ENCODE results near the gene SCAF4.
"Not testable (repeated sequence)": the region's sequence is repeated elsewhere in the genome, so short reads cannot be mapped to it uniquely, and the experiment has no call there.

Gene SCAF4

DNA sequence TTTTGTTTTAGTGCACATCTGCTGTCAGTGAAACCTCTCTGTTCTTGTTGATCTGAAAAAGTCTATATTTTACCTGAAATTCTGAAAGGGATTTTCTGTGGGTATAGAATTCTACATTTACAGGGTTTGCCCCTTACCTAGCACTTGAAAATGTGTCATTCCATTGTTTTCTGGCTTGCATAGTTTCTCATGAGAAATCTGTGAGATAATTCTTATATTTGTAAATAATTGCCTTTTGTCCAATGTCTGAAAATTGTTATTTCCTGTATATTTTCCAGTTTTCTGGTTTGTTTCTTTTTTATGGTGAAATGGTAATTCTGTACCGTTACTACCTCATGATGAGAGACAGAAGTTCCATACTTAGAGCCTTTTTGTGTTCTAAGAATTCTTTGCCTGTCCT lies 11.8 kb upstream of the SCAF4 start:
- DNase-seq (ENCODE audit: extremely low read depth, low read depth) = no peak
- H3K4me3 ChIP-seq (replicated peaks; ENCODE audit: low read depth, low read length) = no peak overlapping the region
- TF ChIP-seq, protein P1, sequence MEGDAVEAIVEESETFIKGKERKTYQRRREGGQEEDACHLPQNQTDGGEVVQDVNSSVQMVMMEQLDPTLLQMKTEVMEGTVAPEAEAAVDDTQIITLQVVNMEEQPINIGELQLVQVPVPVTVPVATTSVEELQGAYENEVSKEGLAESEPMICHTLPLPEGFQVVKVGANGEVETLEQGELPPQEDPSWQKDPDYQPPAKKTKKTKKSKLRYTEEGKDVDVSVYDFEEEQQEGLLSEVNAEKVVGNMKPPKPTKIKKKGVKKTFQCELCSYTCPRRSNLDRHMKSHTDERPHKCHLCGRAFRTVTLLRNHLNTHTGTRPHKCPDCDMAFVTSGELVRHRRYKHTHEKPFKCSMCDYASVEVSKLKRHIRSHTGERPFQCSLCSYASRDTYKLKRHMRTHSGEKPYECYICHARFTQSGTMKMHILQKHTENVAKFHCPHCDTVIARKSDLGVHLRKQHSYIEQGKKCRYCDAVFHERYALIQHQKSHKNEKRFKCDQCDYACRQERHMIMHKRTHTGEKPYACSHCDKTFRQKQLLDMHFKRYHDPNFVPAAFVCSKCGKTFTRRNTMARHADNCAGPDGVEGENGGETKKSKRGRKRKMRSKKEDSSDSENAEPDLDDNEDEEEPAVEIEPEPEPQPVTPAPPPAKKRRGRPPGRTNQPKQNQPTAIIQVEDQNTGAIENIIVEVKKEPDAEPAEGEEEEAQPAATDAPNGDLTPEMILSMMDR (IDR thresholded peaks at IDR 0.05; ENCODE audit: low read depth, low read length, missing control alignments) = no peak

DNA sequence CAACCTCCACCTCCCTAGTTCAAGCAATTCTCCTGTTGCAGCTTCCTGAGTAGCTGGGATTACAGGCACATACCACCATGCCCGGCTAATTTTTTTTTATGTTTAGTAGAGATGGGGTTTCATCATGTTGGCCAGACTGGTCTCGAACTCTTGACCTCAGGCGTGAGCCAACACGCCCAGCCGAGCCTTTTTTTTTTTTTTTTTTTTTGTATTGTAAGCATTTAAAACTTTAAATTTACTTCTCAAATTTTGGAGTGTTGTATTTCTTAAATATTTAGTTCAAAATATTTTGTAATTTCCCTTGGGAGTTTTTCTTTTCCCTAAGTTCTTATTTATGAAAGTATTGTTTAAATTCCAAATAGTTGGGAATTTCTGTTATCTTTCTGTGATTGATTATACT lies 9.2 kb upstream of the SCAF4 start:
- no peak overlapping the region for H3K4me3 ChIP-seq (replicated peaks; ENCODE audit: low read depth, low read length)
- TF ChIP-seq, protein P1 (IDR thresholded peaks at IDR 0.05; ENCODE audit: low read depth, low read length, missing control alignments) = no peak
- no peak for DNase-seq (ENCODE audit: extremely low read depth, low read depth)

DNA sequence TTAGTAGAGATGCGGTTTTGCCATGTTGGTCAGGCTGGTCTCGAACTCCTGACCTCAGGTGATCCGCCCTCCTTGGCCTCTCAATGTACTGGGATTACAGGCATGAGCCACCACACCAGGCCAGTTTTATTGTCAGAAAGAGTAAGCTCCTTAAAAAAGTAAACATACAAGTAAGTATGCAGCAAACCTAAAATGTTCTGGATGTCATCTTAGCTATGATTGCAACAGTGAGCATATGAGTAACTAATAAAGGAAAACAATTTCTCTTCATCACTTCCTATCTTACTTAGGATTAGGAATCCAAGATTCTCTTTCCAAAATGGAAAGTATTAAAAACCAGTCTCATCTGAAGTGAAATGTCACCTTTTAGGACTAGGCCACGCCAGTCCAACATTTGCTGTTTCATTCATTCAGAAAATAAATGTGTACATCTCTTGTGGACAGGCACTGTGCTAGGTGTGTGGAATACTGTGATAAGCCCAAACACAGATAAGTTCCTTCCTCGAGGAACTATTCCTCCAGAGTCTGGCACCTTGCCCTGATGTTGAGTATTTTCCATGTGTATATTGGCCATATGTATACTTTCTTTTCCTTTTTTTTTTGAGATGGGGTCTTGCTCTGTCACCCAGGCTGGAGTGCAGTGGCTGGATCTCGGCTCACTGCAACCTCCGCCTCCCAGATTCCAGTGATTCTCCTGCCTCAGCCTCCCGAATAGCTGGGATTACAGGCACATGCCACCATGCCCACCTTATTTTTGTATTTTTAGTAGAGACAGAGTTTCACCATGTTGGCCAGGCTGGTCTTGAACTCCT lies 5.9 kb upstream of the SCAF4 start:
- DNase-seq (ENCODE audit: extremely low read depth, low read depth) = not testable (repeated sequence)

DNA sequence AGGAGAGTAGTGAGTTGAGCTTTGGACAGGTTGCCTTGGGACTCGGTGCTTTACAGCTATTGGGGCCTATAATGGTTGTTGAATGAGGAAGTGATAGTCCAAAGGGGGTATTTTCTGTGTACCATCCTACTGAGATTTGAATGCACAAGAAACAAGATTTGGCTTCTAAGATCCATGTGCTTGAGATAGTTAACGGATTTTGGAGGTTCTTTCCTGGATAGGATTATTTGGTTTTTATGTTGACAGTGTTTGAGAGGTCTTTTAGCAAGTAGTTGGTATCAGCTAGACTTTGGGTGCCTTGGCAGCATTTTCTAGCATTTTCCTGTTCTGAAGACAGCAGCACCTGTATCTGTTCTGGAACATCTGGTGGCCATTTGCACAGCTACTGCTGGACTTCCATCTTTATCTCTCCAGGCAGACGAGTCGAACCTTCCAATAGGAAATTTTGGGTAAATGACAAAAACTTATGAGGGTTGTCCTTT lies 3.6 kb upstream of the SCAF4 start:
- no peak for DNase-seq (ENCODE audit: extremely low read depth, low read depth)
- TF ChIP-seq, protein P1 (IDR thresholded peaks at IDR 0.05; ENCODE audit: low read depth, low read length, missing control alignments) = no peak
- H3K4me3 ChIP-seq (replicated peaks; ENCODE audit: low read depth, low read length) = no peak overlapping the region

More for the DNA sequence above, 5.9 kb upstream of the SCAF4 start:
- not testable (repeated sequence) for H3K4me3 ChIP-seq (replicated peaks; ENCODE audit: low read depth, low read length)

DNA sequence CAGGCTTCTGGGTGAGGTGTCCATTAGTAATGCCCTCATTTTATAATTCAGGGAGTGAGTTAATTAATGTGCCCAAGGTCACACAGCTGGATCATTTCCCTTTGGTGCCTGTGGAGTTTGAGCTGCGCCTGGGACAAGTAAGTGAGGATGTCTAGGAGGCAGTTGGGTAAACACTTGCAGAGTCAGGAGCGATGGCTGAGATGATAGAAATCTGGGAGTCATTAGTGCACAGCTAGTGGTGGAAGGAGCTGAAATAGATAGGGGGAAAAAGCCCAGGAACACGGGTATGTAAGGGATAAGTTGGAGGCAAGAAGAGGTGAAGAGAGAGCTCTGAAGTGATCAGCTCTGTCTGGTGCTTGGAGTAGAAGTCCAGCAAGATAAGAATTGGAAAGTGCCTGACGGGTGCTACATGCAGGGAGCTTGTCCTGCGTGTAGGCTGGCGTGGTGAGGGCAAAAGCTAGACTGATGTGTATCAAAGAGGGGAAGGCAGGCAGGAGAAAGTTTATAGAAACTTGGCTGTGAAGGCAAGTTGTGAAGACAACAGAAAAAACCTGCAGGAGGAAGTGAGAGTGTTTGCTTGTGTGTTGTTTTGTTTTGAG lies 1.7 kb upstream of the SCAF4 start:
- 0 out of 2 replicates have a peak overlapping the region, but pooled peaks have one; percentile 3 for H3K4me3 ChIP-seq (replicated peaks; ENCODE audit: low read depth, low read length)
- DNase-seq (ENCODE audit: extremely low read depth, low read depth) = no peak
- TF ChIP-seq, protein P1 (IDR thresholded peaks at IDR 0.05; ENCODE audit: low read depth, low read length, missing control alignments) = no peak

DNA sequence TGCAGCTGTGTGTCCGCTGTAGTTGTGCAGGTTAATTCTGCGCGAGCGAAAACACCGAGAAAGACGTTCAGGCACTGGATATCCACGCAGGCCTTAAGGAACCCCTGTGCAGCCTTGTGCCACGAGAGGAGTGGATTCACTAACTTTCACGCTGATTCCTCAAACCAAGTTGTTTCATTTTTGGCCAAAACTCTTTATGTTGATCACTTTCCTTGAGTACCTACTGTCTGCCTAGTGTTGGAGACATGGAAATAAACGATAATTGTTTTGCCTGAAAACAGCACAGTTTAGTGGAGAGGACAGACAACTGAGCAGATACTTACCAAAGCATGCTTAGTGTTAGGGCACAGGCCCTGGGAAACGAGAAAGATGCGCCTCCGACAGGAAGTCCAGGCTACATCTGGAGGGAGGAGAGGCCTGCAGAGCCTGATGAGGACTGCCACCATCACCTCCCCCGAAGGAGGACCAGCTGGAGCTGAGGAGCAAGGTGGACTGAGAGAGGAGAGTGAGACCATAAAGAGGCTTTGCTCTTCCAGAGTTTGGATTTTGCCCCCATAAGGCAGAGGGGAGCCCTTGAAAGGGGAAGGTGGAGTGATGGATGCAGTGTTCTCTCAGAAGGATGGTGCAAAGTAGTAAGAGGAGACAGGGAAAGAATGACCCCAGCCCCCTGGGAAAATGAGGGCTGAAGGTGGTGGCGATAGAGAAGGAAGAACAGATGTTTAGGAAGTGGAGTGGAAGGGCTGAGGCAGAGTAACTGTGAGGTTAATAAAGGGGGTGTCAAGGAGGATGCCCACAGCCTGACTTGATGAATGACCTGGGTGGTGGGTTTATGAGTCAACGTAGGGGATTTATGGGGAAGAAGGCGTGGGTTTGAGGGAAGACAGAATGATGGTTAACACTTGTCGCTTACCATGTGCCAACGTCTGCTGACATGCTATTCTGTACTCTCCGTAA lies 956 bp upstream of the SCAF4 start:
- DNase-seq (ENCODE audit: extremely low read depth, low read depth) = no peak

More for the DNA sequence above, 956 bp upstream of the SCAF4 start:
- H3K4me3 ChIP-seq (replicated peaks; ENCODE audit: low read depth, low read length) = peak overlapping the region; percentile 55
- TF ChIP-seq, protein P1 (IDR thresholded peaks at IDR 0.05; ENCODE audit: low read depth, low read length, missing control alignments) = no peak
